ENCODE measurements around the gene SCAND1.

SCAND1 gene

GRCh38 chr20:35907017-35907701 is 47.1 kb downstream of the SCAND1 start:
- DNase-seq, result no peak

GRCh38 chr20:35904982-35905663 is 49.2 kb downstream of the SCAND1 start:
- DNase-seq, result no peak

- no peak for DNase-seq
These were observed 50.5 kb downstream of the SCAND1 start for GRCh38 chr20:35903843-35904242.

Data from hypothalamus (tissue), 51 donors.